ENCODE measurements around the gene ATP9B.

The ATP9B gene

GRCh38 chr18:79371561-79372121, 302.4 kb downstream of the ATP9B start:
- no peaks in the 10 kb centered on the region for H3K27me3 ChIP-seq (ENCODE audit: insufficient read depth, low read length, poor library complexity, severe bottlenecking)
- peak overlapping the region; percentile 55 for H3K9ac ChIP-seq (ENCODE audit: low read depth, low read length, poor library complexity, severe bottlenecking)
- H3K4me2 ChIP-seq (ENCODE audit: low read depth, low read length, poor library complexity, severe bottlenecking) = peak overlapping the region; percentile 12

GRCh38 chr18:79372461-79372860, 303.3 kb downstream of the ATP9B start:
- no peak overlapping the region for H3K4me3 ChIP-seq (ENCODE audit: low read length, poor library complexity, severe bottlenecking)
- H3K9ac ChIP-seq (ENCODE audit: low read depth, low read length, poor library complexity, severe bottlenecking) = no peak overlapping the region
- no peak overlapping the region for H2AFZ ChIP-seq (ENCODE audit: low read length)
- H3K27me3 ChIP-seq (ENCODE audit: insufficient read depth, low read length, poor library complexity, severe bottlenecking) = no peaks in the 10 kb centered on the region
- no peak for TF ChIP-seq CTCF (conservative IDR thresholded peaks at IDR 0.05; ENCODE audit: low read length)
- TF ChIP-seq EZH2phosphoT487 (IDR thresholded peaks at IDR 0.05; ENCODE audit: borderline replicate concordance) = no peak
- H3K4me2 ChIP-seq (ENCODE audit: low read depth, low read length, poor library complexity, severe bottlenecking) = no peak overlapping the region
- no peaks in the 10 kb centered on the region for H4K20me1 ChIP-seq (ENCODE audit: insufficient read depth, low read length, poor library complexity, severe bottlenecking)
- H3K4me1 ChIP-seq (ENCODE audit: insufficient read depth, low read length, poor library complexity, severe bottlenecking) = peaks cover 63% of the 10 kb centered on the region
- no peaks in the 10 kb centered on the region for H3K9me3 ChIP-seq (ENCODE audit: insufficient read depth, low read depth, low read length)
- no peaks in the 10 kb centered on the region for H3K36me3 ChIP-seq (ENCODE audit: insufficient read depth, low read length)
- no peaks in the 10 kb centered on the region for H3K9me2 ChIP-seq (replicated peaks; ENCODE audit: low read depth, low read length)
- H3K79me2 ChIP-seq (ENCODE audit: insufficient read depth, low read length) = no peaks in the 10 kb centered on the region
- no peaks in the 10 kb centered on the region for H3F3A ChIP-seq (ENCODE audit: low read depth)

More at GRCh38 chr18:79371561-79372121, 302.4 kb downstream of the ATP9B start:
- H3K79me2 ChIP-seq (ENCODE audit: insufficient read depth, low read length) = no peaks in the 10 kb centered on the region
- no peaks in the 10 kb centered on the region for H3K36me3 ChIP-seq (ENCODE audit: insufficient read depth, low read length)
- H3K4me1 ChIP-seq (ENCODE audit: insufficient read depth, low read length, poor library complexity, severe bottlenecking) = peaks cover 58% of the 10 kb centered on the region
- no peaks in the 10 kb centered on the region for H3F3A ChIP-seq (ENCODE audit: low read depth)
- no peak overlapping the region for H2AFZ ChIP-seq (ENCODE audit: low read length)
- no peak overlapping the region for H3K4me3 ChIP-seq (ENCODE audit: low read length, poor library complexity, severe bottlenecking)
- TF ChIP-seq EZH2phosphoT487 (IDR thresholded peaks at IDR 0.05; ENCODE audit: borderline replicate concordance) (no peak), CTCF (conservative IDR thresholded peaks at IDR 0.05; ENCODE audit: low read length) (no peak)
- no peaks in the 10 kb centered on the region for H4K20me1 ChIP-seq (ENCODE audit: insufficient read depth, low read length, poor library complexity, severe bottlenecking)
- H3K9me2 ChIP-seq (replicated peaks; ENCODE audit: low read depth, low read length) = no peaks in the 10 kb centered on the region
- no peaks in the 10 kb centered on the region for H3K9me3 ChIP-seq (ENCODE audit: insufficient read depth, low read depth, low read length)

- no peak overlapping the region for H3K4me2 ChIP-seq (ENCODE audit: low read depth, low read length, poor library complexity, severe bottlenecking)
- H3K36me3 ChIP-seq (ENCODE audit: insufficient read depth, low read length) = peaks cover 2% of the 10 kb centered on the region; the same call in 1 of the 2 replicates
- H3K9me2 ChIP-seq (replicated peaks; ENCODE audit: low read depth, low read length) = no peaks in the 10 kb centered on the region
- TF ChIP-seq EZH2phosphoT487 (IDR thresholded peaks at IDR 0.05; ENCODE audit: borderline replicate concordance) (no peak), CTCF (conservative IDR thresholded peaks at IDR 0.05; ENCODE audit: low read length) (no peak)
- no peak overlapping the region for H3K4me3 ChIP-seq (ENCODE audit: low read length, poor library complexity, severe bottlenecking)
- H3K9me3 ChIP-seq (ENCODE audit: insufficient read depth, low read depth, low read length) = no peaks in the 10 kb centered on the region
- H3K79me2 ChIP-seq (ENCODE audit: insufficient read depth, low read length) = no peaks in the 10 kb centered on the region
- H3K4me1 ChIP-seq (ENCODE audit: insufficient read depth, low read length, poor library complexity, severe bottlenecking) = peaks cover 63% of the 10 kb centered on the region
- H3F3A ChIP-seq (ENCODE audit: low read depth) = no peaks in the 10 kb centered on the region
- no peaks in the 10 kb centered on the region for H3K27me3 ChIP-seq (ENCODE audit: insufficient read depth, low read length, poor library complexity, severe bottlenecking)
- no peaks in the 10 kb centered on the region for H4K20me1 ChIP-seq (ENCODE audit: insufficient read depth, low read length, poor library complexity, severe bottlenecking)
- no peak overlapping the region for H2AFZ ChIP-seq (ENCODE audit: low read length)
- no peak overlapping the region for H3K9ac ChIP-seq (ENCODE audit: low read depth, low read length, poor library complexity, severe bottlenecking)
Measured at GRCh38 chr18:79372991-79373390, 303.8 kb downstream of the ATP9B start.

Data from Loucy (cell line).